GM19452 (cell line): ENCODE measurements around the gene GRIN3A.

Experiments used
- ATAC-seq: cut with Tn5 transposase; IDR thresholded peaks from one replicate; pipeline ENCODE4 v1.9.1; 2021; ENCODE audit not compliant: unreplicated experiment

The GRIN3A gene

GRCh38 chr9:101530076-101530711 lies 208.3 kb downstream of the GRIN3A start:
- ATAC-seq: peak; percentile 37

- ATAC-seq: no peak
These were observed 210.4 kb downstream of the GRIN3A start for GRCh38 chr9:101528015-101528414.

GRCh38 chr9:101527066-101527465 lies 211.4 kb downstream of the GRIN3A start:
- ATAC-seq: no peak

GRCh38 chr9:101524371-101524770 lies 214.1 kb downstream of the GRIN3A start:
- ATAC-seq: no peak
